ENCODE results near the gene UNC79. TPM values are rescaled to one million over a fixed set of nuclear protein-coding genes. Genes with fewer than 3 reads are reported as not detected.
A peak's percentile ranks its signal among the peaks of the same experiment; 100 is the strongest.

Gene UNC79
- total and polyA plus RNA-seq, 3 donors from 2014 or later: 4.3 to 10.7 (median 5.5) TPM

- H3K27me3 ChIP-seq: peaks cover under 1% of the 10 kb centered on the region
- intact Hi-C loops (cut with DNase I; ENCODE audit: low total_unique reads): no loop called here
- H3K27ac ChIP-seq: no peak overlapping the region
These were observed 4.0 kb upstream of the UNC79 start for GRCh38 chr14:93426750-93427149.

GRCh38 chr14:93431036-93431670, 414 bp downstream of the UNC79 start:
- H3K36me3 ChIP-seq (ENCODE audit: low read depth, missing control alignments): no peaks in the 10 kb centered on the region
- no peaks in the 10 kb centered on the region for H3K9me3 ChIP-seq
- no peak overlapping the region for H3K27ac ChIP-seq
- peak overlapping the region; percentile 22 to 32 for H3K4me3 ChIP-seq
- no peaks in the 10 kb centered on the region for H3K4me1 ChIP-seq
- H3K27me3 ChIP-seq: peaks cover 2% of the 10 kb centered on the region
- 1 to 2% methylated on average over 16 to 27 of the region's 27 CpGs for whole genome bisulfite sequencing, 2 donors
- intact Hi-C loops (cut with DNase I; ENCODE audit: low total_unique reads): no loop called here
- TF ChIP-seq POLR2A (IDR thresholded peaks at IDR 0.05) (no peak), CTCF (IDR thresholded peaks at IDR 0.05) (no peak)
- DNase-seq: peak; percentile 39

More at GRCh38 chr14:93426750-93427149, 4.0 kb upstream of the UNC79 start:
- Histone ChIP-seq H3K36me3 (ENCODE audit: low read depth, missing control alignments) (no peaks in the 10 kb centered on the region), H3K9me3 (no peaks in the 10 kb centered on the region), H3K4me1 (no peaks in the 10 kb centered on the region), H3K4me3 (no peak overlapping the region)
- no peak for DNase-seq
- TF ChIP-seq CTCF (IDR thresholded peaks at IDR 0.05) (no peak), POLR2A (IDR thresholded peaks at IDR 0.05) (no peak)

GRCh38 chr14:93454224-93454623, 23.5 kb downstream of the UNC79 start:
- Histone ChIP-seq H3K27me3 (no peaks in the 10 kb centered on the region), H3K36me3 (ENCODE audit: low read depth, missing control alignments) (no peaks in the 10 kb centered on the region), H3K9me3 (no peaks in the 10 kb centered on the region), H3K27ac (no peak overlapping the region), H3K4me1 (no peaks in the 10 kb centered on the region), H3K4me3 (no peak overlapping the region)
- intact Hi-C loops (cut with DNase I; ENCODE audit: low total_unique reads): no loop called here
- TF ChIP-seq POLR2A (IDR thresholded peaks at IDR 0.05) (no peak), CTCF (IDR thresholded peaks at IDR 0.05) (no peak)
- no peak for DNase-seq
- 86 to 90% methylated on average over 1 of the region's 1 CpG for WGBS, 2 donors

GRCh38 chr14:93456356-93456755, 25.6 kb downstream of the UNC79 start:
- TF ChIP-seq POLR2A (IDR thresholded peaks at IDR 0.05): no peak
- no peak for TF ChIP-seq CTCF (IDR thresholded peaks at IDR 0.05)
- no peak for DNase-seq
- intact Hi-C loops (cut with DNase I; ENCODE audit: low total_unique reads): no loop called here
- Histone ChIP-seq H3K4me1 (no peaks in the 10 kb centered on the region), H3K27me3 (no peaks in the 10 kb centered on the region), H3K9me3 (no peaks in the 10 kb centered on the region), H3K27ac (no peak overlapping the region), H3K36me3 (ENCODE audit: low read depth, missing control alignments) (no peaks in the 10 kb centered on the region), H3K4me3 (no peak overlapping the region)

- H3K9me3 ChIP-seq: no peaks in the 10 kb centered on the region
- WGBS, 2 donors: 89 to 95% methylated on average over 1 of the region's 1 CpG
- no peaks in the 10 kb centered on the region for H3K36me3 ChIP-seq (ENCODE audit: low read depth, missing control alignments)
These were observed 27.5 kb downstream of the UNC79 start for GRCh38 chr14:93458234-93458633.

More at GRCh38 chr14:93458234-93458633, 27.5 kb downstream of the UNC79 start:
- no peak for DNase-seq
- TF ChIP-seq POLR2A (IDR thresholded peaks at IDR 0.05) (no peak), CTCF (IDR thresholded peaks at IDR 0.05) (no peak)
- H3K27ac ChIP-seq: no peak overlapping the region
- intact Hi-C loops (cut with DNase I; ENCODE audit: low total_unique reads): no loop called here
- no peaks in the 10 kb centered on the region for H3K4me1 ChIP-seq
- no peak overlapping the region for H3K4me3 ChIP-seq
- no peaks in the 10 kb centered on the region for H3K27me3 ChIP-seq

All from testis (tissue), 3 donors.